ENCODE data around the gene FTO.

DNA sequence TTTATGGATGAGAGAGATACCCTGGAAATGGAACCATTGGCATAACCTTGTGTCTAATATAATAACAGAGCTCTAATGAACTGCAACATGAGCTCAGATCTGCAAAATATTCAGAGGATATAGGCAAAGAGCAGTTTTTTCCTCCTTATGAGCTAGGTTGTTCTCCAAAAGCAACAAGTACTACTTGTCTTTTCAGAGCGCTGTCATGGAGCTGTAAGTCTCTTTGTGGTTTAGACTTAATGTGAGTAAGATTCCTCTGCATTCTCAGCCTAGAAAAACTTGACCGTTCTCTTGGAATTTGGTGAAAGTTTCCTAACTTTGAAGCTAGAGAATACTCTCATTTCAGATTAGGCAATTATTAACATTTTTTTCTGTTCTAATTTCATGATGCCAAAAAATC is 85.2 kb downstream of the FTO start:
- TF ChIP-seq, protein P1, sequence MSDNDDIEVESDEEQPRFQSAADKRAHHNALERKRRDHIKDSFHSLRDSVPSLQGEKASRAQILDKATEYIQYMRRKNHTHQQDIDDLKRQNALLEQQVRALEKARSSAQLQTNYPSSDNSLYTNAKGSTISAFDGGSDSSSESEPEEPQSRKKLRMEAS (IDR thresholded peaks at IDR 0.05) = no peak
- no peak for TF ChIP-seq CHD2 (IDR thresholded peaks at IDR 0.05; ENCODE audit: low read depth, low read length)
- no peak for TF ChIP-seq RFX5 (IDR thresholded peaks at IDR 0.05; ENCODE audit: low read depth, low read length)
- TF ChIP-seq, protein P2, sequence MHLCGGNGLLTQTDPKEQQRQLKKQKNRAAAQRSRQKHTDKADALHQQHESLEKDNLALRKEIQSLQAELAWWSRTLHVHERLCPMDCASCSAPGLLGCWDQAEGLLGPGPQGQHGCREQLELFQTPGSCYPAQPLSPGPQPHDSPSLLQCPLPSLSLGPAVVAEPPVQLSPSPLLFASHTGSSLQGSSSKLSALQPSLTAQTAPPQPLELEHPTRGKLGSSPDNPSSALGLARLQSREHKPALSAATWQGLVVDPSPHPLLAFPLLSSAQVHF (CRISPR knock-in tag; IDR thresholded peaks at IDR 0.05) = no peak
- TF ChIP-seq, protein P3, sequence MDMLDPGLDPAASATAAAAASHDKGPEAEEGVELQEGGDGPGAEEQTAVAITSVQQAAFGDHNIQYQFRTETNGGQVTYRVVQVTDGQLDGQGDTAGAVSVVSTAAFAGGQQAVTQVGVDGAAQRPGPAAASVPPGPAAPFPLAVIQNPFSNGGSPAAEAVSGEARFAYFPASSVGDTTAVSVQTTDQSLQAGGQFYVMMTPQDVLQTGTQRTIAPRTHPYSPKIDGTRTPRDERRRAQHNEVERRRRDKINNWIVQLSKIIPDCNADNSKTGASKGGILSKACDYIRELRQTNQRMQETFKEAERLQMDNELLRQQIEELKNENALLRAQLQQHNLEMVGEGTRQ (IDR thresholded peaks at IDR 0.05; ENCODE audit: low read depth, low read length) = no peak
- TF ChIP-seq, protein P3 (CRISPR knock-in tag; IDR thresholded peaks at IDR 0.05; ENCODE audit: borderline replicate concordance) = no peak
